Natural killer cell treated with Interleukin-12 subunit alpha and Interleukin-12 subunit beta and Interleukin-15 and Interleukin-18, amount 100 ng/mL, for 72 hours (primary cell): ENCODE data around the gene AP1M2. TPM values are rescaled to one million over a fixed set of nuclear protein-coding genes. Genes with fewer than 3 reads are reported as not detected.

Experiments
- ATAC-seq, 2 donors: fragments of 150-1000 bp; cut with Tn5 transposase in 1 of 2; sonication (Bioruptor Pico), chemical (Tn5 transposase) in 1 of 2; 2 replicates each; pipeline ENCODE4 v1.10.0; 2021
- DNase-seq: peaks from one replicate; pipeline ENCODE4 v3.0.0; 2022; ENCODE audit warnings: low spot score
- H3K27ac Mint-ChIP-seq, 2 donors: 1 replicate in 1 of 2; 2 replicates in 1 of 2; pipeline ENCODE4 v1.8.0; 2022; ENCODE audit warnings: mixed read lengths in 2 of 2, mild to moderate bottlenecking in 1 of 2, moderate library complexity in 1 of 2
- H3K27me3 Mint-ChIP-seq, 2 donors: 1 replicate in 1 of 2; 2 replicates in 1 of 2; pipeline ENCODE4 v1.8.0; 2022; ENCODE audit warnings: mixed read lengths in 2 of 2
- H3K36me3 Mint-ChIP-seq: one replicate; pipeline ENCODE4 v1.8.0; 2022; ENCODE audit warnings: mixed read lengths
- H3K4me1 Mint-ChIP-seq, 2 donors: 1 replicate in 1 of 2; 2 replicates in 1 of 2; pipeline ENCODE4 v1.8.0; 2022; ENCODE audit warnings: low read depth in 2 of 2, mixed read lengths in 2 of 2, mild to moderate bottlenecking in 1 of 2
- H3K4me3 Mint-ChIP-seq: one replicate; pipeline ENCODE4 v1.8.0; 2022; ENCODE audit warnings: mixed read lengths
- H3K9me3 Mint-ChIP-seq: 2 replicates; pipeline ENCODE4 v1.8.0; 2022; ENCODE audit warnings: mixed read lengths
- total RNA-seq, 2 donors: library from RNA; stranded (reverse); gene quantifications; one replicate each; pipeline ENCODE4 v1.2.3, GENCODE V29; 2022

AP1M2 gene
- total RNA-seq, 2 donors from 2014 or later: not detected

GRCh38 chr19:10612499-10613119, 25.5 kb upstream of the AP1M2 start:
- no peak overlapping the region for H3K4me3 Mint-ChIP-seq

GRCh38 chr19:10611907-10612306, 24.8 kb upstream of the AP1M2 start:
- H3K36me3 Mint-ChIP-seq: no peaks in the 10 kb centered on the region
- peaks cover 7 to 25% of the 10 kb centered on the region in 2 donors for H3K4me1 Mint-ChIP-seq
- H3K9me3 Mint-ChIP-seq: no peaks in the 10 kb centered on the region
- peak overlapping the region in 1 of 2 donors; percentile 78 for H3K27ac Mint-ChIP-seq
- H3K4me3 Mint-ChIP-seq: no peak overlapping the region
- no peak for ATAC-seq
- no peaks in the 10 kb centered on the region for H3K27me3 Mint-ChIP-seq
- DNase-seq: no peak

More at GRCh38 chr19:10612499-10613119, 25.5 kb upstream of the AP1M2 start:
- Mint-ChIP-seq H3K4me1 (peaks cover 10 to 26% of the 10 kb centered on the region in 2 donors), H3K9me3 (no peaks in the 10 kb centered on the region), H3K27me3 (no peaks in the 10 kb centered on the region), H3K36me3 (no peaks in the 10 kb centered on the region), H3K27ac (peak overlapping the region in 1 of 2 donors; percentile 78)
- ATAC-seq (peak in 1 of 2 donors; percentile 62), DNase-seq (no peak)

- ATAC-seq: no peak
- Mint-ChIP-seq H3K27me3 (no peaks in the 10 kb centered on the region), H3K9me3 (no peaks in the 10 kb centered on the region), H3K4me3 (peak overlapping the region; percentile 97), H3K27ac (peak overlapping the region; percentile 96), H3K36me3 (no peaks in the 10 kb centered on the region), H3K4me1 (peaks cover 18 to 22% of the 10 kb centered on the region in 2 donors)
- DNase-seq: no peak
Measured at GRCh38 chr19:10604460-10604980, 17.4 kb upstream of the AP1M2 start.

- ATAC-seq: peak; percentile 12 to 21
- peak; percentile 66 for DNase-seq
Measured at GRCh38 chr19:10603873-10604459, 16.9 kb upstream of the AP1M2 start.

GRCh38 chr19:10603084-10603872, 16.2 kb upstream of the AP1M2 start:
- DNase-seq (peak; percentile 76), ATAC-seq (peak; percentile 40 to 60)
- no peaks in the 10 kb centered on the region for H3K36me3 Mint-ChIP-seq
- no peaks in the 10 kb centered on the region for H3K9me3 Mint-ChIP-seq
- peaks cover 18 to 23% of the 10 kb centered on the region in 2 donors for H3K4me1 Mint-ChIP-seq
- peak overlapping the region; percentile 97 for H3K4me3 Mint-ChIP-seq
- no peaks in the 10 kb centered on the region for H3K27me3 Mint-ChIP-seq
- H3K27ac Mint-ChIP-seq: peak overlapping the region; percentile 96

More at GRCh38 chr19:10603873-10604459, 16.9 kb upstream of the AP1M2 start:
- H3K27ac Mint-ChIP-seq: peak overlapping the region; percentile 96
- no peaks in the 10 kb centered on the region for H3K9me3 Mint-ChIP-seq
- H3K4me1 Mint-ChIP-seq: peaks cover 18 to 22% of the 10 kb centered on the region in 2 donors
- H3K27me3 Mint-ChIP-seq: no peaks in the 10 kb centered on the region
- H3K36me3 Mint-ChIP-seq: no peaks in the 10 kb centered on the region
- H3K4me3 Mint-ChIP-seq: peak overlapping the region; percentile 97

GRCh38 chr19:10602330-10603083, 15.4 kb upstream of the AP1M2 start:
- DNase-seq (peak; percentile 88), ATAC-seq (peak; percentile 96 to 97)
- Mint-ChIP-seq H3K27ac (peak overlapping the region; percentile 96), H3K9me3 (no peaks in the 10 kb centered on the region), H3K27me3 (no peaks in the 10 kb centered on the region), H3K4me3 (peak overlapping the region; percentile 97), H3K36me3 (no peaks in the 10 kb centered on the region), H3K4me1 (peaks cover 18 to 26% of the 10 kb centered on the region in 2 donors)

GRCh38 chr19:10601999-10602329, 14.9 kb upstream of the AP1M2 start:
- peak overlapping the region; percentile 64 for H3K4me3 Mint-ChIP-seq
- DNase-seq (no peak), ATAC-seq (no peak)
- H3K36me3 Mint-ChIP-seq: no peaks in the 10 kb centered on the region
- no peak overlapping the region for H3K27ac Mint-ChIP-seq
- H3K4me1 Mint-ChIP-seq: peaks cover 20 to 26% of the 10 kb centered on the region in 2 donors
- H3K9me3 Mint-ChIP-seq: no peaks in the 10 kb centered on the region
- no peaks in the 10 kb centered on the region for H3K27me3 Mint-ChIP-seq

GRCh38 chr19:10600149-10600548, 13.0 kb upstream of the AP1M2 start:
- Mint-ChIP-seq H3K9me3 (no peaks in the 10 kb centered on the region), H3K27ac (peak overlapping the region in 1 of 2 donors; percentile 56), H3K4me3 (no peak overlapping the region), H3K27me3 (no peaks in the 10 kb centered on the region), H3K36me3 (no peaks in the 10 kb centered on the region), H3K4me1 (peaks cover 34 to 40% of the 10 kb centered on the region in 2 donors)
- no peak for ATAC-seq
- DNase-seq: no peak

GRCh38 chr19:10593820-10594637, 6.9 kb upstream of the AP1M2 start:
- H3K36me3 Mint-ChIP-seq: no peaks in the 10 kb centered on the region
- no peak for ATAC-seq

GRCh38 chr19:10593148-10593547, 6.0 kb upstream of the AP1M2 start:
- Mint-ChIP-seq H3K27me3 (peaks cover 0 to under 1% of the 10 kb centered on the region in 2 donors), H3K27ac (no peak overlapping the region), H3K4me1 (peaks cover 22 to 25% of the 10 kb centered on the region in 2 donors), H3K9me3 (no peaks in the 10 kb centered on the region), H3K36me3 (no peaks in the 10 kb centered on the region), H3K4me3 (no peak overlapping the region)
- DNase-seq (no peak), ATAC-seq (no peak)

More at GRCh38 chr19:10593820-10594637, 6.9 kb upstream of the AP1M2 start:
- Mint-ChIP-seq H3K9me3 (no peaks in the 10 kb centered on the region), H3K27ac (peak overlapping the region in 1 of 2 donors; percentile 90), H3K4me1 (peaks cover 22 to 27% of the 10 kb centered on the region in 2 donors), H3K4me3 (peak overlapping the region; percentile 34), H3K27me3 (no peaks in the 10 kb centered on the region)
- DNase-seq: no peak

- peaks cover 7 to 12% of the 10 kb centered on the region in 2 donors for H3K27me3 Mint-ChIP-seq
- no peak for ATAC-seq
Measured at GRCh38 chr19:10587839-10588150, 683 bp upstream of the AP1M2 start.

GRCh38 chr19:10586396-10586795, 716 bp downstream of the AP1M2 start:
- H3K4me3 Mint-ChIP-seq: no peak overlapping the region
- ATAC-seq (no peak), DNase-seq (no peak)
- peaks cover 7 to 12% of the 10 kb centered on the region in 2 donors for H3K27me3 Mint-ChIP-seq
- peaks cover 5% of the 10 kb centered on the region for H3K9me3 Mint-ChIP-seq
- H3K27ac Mint-ChIP-seq: no peak overlapping the region
- peaks cover 12 to 13% of the 10 kb centered on the region in 2 donors for H3K4me1 Mint-ChIP-seq
- H3K36me3 Mint-ChIP-seq: no peaks in the 10 kb centered on the region

More at GRCh38 chr19:10587839-10588150, 683 bp upstream of the AP1M2 start:
- Mint-ChIP-seq H3K4me3 (no peak overlapping the region), H3K4me1 (peaks cover 12 to 13% of the 10 kb centered on the region in 2 donors), H3K9me3 (peaks cover 5% of the 10 kb centered on the region), H3K27ac (no peak overlapping the region), H3K36me3 (no peaks in the 10 kb centered on the region)
- DNase-seq: no peak
